ENCODE data around the gene PIK3C2B. TPM values are rescaled to one million over a fixed set of nuclear protein-coding genes. Genes with fewer than 3 reads are reported as not detected.
A peak's percentile ranks its signal among the peaks of the same experiment; 100 is the strongest.

The PIK3C2B gene
- total RNA-seq, 2 donors from 2014 or later = 13.1 to 19.4 TPM

DNA sequence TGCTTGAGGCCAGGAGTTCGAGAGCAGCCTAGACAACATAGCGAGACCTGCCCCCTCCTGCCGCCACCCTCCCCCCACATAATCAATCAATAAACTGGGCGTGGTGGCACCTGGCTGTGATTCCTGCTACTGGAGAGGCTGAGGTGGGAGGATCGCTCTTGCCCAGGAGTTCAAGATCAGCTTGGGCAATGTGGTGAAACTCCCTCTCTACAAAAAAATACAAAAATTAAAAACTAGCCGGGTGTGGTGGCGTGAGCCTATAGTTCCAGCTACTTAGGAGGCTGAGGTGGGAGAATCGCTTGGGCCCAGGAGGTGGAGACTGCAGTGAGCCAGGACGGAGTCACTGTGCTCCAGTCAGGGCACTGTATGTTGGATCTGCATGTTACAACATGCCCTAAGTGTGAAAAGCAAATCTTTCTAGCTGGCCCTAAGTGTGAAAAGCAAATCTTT lies 14.6 kb upstream of the PIK3C2B start:
- Histone ChIP-seq H3K36me3 (no peaks in the 10 kb centered on the region), H3K27ac (no peak overlapping the region), H3K27me3 (no peaks in the 10 kb centered on the region), H3K9me3 (no peaks in the 10 kb centered on the region), H3K4me1 (peaks cover 0 to 12% of the 10 kb centered on the region in 2 donors), H3K4me3 (no peak overlapping the region)
- DNase-seq (ENCODE audit: low spot score) = no peak
- TF ChIP-seq, protein P1, sequence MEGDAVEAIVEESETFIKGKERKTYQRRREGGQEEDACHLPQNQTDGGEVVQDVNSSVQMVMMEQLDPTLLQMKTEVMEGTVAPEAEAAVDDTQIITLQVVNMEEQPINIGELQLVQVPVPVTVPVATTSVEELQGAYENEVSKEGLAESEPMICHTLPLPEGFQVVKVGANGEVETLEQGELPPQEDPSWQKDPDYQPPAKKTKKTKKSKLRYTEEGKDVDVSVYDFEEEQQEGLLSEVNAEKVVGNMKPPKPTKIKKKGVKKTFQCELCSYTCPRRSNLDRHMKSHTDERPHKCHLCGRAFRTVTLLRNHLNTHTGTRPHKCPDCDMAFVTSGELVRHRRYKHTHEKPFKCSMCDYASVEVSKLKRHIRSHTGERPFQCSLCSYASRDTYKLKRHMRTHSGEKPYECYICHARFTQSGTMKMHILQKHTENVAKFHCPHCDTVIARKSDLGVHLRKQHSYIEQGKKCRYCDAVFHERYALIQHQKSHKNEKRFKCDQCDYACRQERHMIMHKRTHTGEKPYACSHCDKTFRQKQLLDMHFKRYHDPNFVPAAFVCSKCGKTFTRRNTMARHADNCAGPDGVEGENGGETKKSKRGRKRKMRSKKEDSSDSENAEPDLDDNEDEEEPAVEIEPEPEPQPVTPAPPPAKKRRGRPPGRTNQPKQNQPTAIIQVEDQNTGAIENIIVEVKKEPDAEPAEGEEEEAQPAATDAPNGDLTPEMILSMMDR (IDR thresholded peaks at IDR 0.05) = no peak

DNA sequence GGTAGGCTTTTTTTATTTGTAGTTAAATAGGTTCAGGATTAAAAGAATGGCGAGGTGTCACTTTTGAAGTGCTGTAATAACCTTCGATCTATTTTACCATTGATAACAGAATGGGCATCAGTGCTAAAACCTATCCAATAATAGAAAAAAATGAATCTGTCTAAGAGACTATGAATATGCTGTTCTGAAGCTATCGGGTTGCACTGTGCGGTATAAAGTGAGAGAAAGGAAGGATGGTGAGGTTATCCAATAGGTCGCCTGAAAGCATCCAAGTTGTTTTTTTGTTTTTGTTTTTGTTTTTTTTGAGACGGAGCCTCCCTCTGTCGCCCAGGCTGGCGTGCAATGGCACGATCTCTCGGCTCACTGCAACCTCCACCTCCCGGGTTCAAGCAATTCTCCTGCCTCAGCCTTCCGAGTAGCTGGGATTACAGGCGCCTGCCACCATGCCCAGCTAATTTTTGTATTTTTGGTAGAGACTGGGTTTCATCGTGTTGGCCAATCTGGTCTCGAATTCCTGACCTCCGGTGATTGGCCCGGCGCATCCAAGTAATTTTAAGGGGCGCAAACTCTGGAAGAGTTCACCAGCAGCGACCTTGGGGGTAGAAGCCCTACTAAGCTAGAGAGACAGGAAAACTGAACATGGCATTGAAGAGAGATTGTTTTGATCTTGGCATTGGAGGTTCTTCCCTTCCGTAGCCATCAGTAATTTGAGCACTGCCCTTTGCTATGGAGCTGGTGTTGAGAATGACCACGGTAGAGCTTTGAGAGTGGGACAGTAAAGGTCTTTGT lies 12.9 kb upstream of the PIK3C2B start:
- H3K4me3 ChIP-seq = peak overlapping the region; percentile 59
- TF ChIP-seq, protein P1 (IDR thresholded peaks at IDR 0.05) = no peak
- no peaks in the 10 kb centered on the region for H3K27me3 ChIP-seq
- H3K9me3 ChIP-seq = no peaks in the 10 kb centered on the region
- H3K4me1 ChIP-seq = peaks cover 0 to 12% of the 10 kb centered on the region in 2 donors
- DNase-seq (ENCODE audit: low spot score) = no peak
- H3K36me3 ChIP-seq = no peaks in the 10 kb centered on the region
- peak overlapping the region; percentile 87 to 92 for H3K27ac ChIP-seq

DNA sequence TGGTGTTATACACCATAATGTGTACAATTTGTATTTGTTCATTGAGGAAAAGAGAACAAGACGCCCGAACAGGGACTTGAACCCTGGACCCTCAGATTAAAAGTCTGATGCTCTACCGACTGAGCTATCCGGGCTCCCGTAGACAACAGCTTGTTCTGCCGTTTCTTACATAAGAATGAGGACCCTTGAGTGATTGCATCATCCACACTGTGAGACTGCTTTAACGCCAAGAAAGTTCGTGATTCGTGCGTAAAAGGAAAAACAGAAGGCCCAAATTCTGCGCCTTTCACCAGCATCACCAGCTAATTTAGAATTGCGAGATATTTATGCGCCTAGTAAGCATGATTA lies 12.3 kb upstream of the PIK3C2B start:
- Histone ChIP-seq H3K4me1 (peaks cover 0 to 12% of the 10 kb centered on the region in 2 donors), H3K27ac (peak overlapping the region; percentile 87 to 92), H3K4me3 (peak overlapping the region; percentile 59), H3K9me3 (no peaks in the 10 kb centered on the region), H3K27me3 (no peaks in the 10 kb centered on the region), H3K36me3 (no peaks in the 10 kb centered on the region)
- peak; percentile 93 for DNase-seq (ENCODE audit: low spot score)
- TF ChIP-seq, protein P1 (IDR thresholded peaks at IDR 0.05) = no peak

DNA sequence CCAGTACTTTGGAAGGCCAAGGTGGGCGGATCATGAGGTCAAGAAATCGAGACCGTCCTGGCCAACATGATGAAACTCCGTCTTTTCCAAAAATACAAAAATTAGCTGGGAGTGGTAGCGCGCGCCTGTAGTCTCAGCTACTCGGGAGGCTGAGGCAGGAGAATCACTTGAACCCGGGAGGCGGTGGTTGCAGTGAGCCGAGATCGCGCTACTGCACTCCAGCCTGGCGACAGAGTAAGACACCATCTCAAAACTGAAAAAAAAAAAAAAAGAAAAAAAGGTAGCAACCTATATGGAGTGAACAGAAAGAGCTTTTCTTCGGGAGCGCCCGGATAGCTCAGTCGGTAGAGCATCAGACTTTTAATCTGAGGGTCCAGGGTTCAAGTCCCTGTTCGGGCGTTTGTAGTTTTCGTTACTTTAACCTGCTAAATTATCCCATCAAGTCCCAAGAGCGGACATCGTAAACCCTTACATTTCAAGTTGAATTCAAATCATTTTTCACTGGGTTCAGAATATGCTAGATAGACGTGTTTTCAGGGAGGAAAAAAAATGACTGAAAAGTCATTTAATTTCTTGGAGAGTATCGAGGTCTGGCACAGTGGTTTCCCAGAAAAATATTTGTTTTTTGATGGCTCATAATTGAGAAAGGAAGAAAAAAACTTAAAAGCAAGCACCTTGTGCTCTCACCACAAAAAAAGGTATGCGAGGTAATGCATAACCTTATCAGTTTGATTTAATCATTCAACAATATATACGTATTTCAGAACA lies 11.8 kb upstream of the PIK3C2B start:
- Histone ChIP-seq H3K36me3 (no peaks in the 10 kb centered on the region), H3K9me3 (no peaks in the 10 kb centered on the region), H3K27me3 (no peaks in the 10 kb centered on the region), H3K4me3 (peak overlapping the region; percentile 59), H3K27ac (peak overlapping the region; percentile 87 to 92), H3K4me1 (peaks cover 0 to 12% of the 10 kb centered on the region in 2 donors)
- TF ChIP-seq, protein P1 (IDR thresholded peaks at IDR 0.05) = no peak
- peak; percentile 91 for DNase-seq (ENCODE audit: low spot score)

DNA sequence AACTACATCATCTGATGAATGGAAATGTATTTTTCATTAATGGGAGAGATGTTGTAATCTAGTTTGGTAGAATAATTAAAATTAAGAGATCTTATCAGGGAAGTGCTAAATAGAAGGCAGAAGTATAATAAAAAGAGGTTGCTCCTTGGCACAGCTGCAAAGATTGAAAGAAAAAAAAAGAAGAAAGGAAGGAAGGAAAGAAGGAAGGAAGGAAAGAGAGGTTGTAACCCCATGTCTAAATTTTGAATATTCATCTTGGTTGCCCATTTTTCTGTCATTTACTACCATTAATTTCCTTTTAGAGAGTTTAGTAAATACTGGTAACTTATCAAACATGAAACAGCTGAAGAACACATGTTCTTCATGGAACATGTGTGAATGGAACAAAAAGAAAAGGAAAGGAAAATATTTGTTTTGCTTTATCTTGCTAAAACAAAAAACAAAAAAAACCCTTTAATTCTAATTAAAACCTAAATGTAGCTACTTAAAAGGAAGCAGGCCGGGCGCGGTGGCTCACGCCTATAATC lies 11.1 kb upstream of the PIK3C2B start:
- Histone ChIP-seq H3K4me3 (peak overlapping the region; percentile 59), H3K27ac (peak overlapping the region; percentile 87 to 92), H3K9me3 (no peaks in the 10 kb centered on the region), H3K4me1 (peaks cover 0 to 12% of the 10 kb centered on the region in 2 donors), H3K27me3 (no peaks in the 10 kb centered on the region), H3K36me3 (no peaks in the 10 kb centered on the region)
- no peak for DNase-seq (ENCODE audit: low spot score)
- TF ChIP-seq, protein P1 (IDR thresholded peaks at IDR 0.05) = no peak

Measured in right atrium auricular region (tissue), 2 donors.